GM04504 (cell line): ENCODE results near the gene GFPT1.
"Not testable (repeated sequence)": the region's sequence is repeated elsewhere in the genome, so short reads cannot be mapped to it uniquely, and the experiment has no call there.

Experiments used
- DNase-seq: peaks from one replicate; pipeline ENCODE4 v3.0.0-alpha.2; 2012; ENCODE audit warnings: low read depth

The GFPT1 gene

GRCh38 chr2:69383176-69383812, 3.7 kb downstream of the GFPT1 start:
- DNase-seq = no peak

GRCh38 chr2:69382547-69382946, 4.5 kb downstream of the GFPT1 start:
- no peak for DNase-seq

- no peak for DNase-seq
Observed at GRCh38 chr2:69381337-69381737, 5.7 kb downstream of the GFPT1 start.

GRCh38 chr2:69380072-69380917, 6.7 kb downstream of the GFPT1 start:
- no peak for DNase-seq

GRCh38 chr2:69376403-69376802, 10.6 kb downstream of the GFPT1 start:
- DNase-seq = no peak

- DNase-seq = no peak
Observed at GRCh38 chr2:69375494-69376353, 11.3 kb downstream of the GFPT1 start.

GRCh38 chr2:69372767-69373166, 14.3 kb downstream of the GFPT1 start:
- no peak for DNase-seq

- DNase-seq = no peak
Observed at GRCh38 chr2:69369802-69370201, 17.2 kb downstream of the GFPT1 start.

- DNase-seq = no peak
Observed at GRCh38 chr2:69368588-69368987, 18.4 kb downstream of the GFPT1 start.

GRCh38 chr2:69359371-69359770, 27.7 kb downstream of the GFPT1 start:
- no peak for DNase-seq

GRCh38 chr2:69358914-69359313, 28.1 kb downstream of the GFPT1 start:
- DNase-seq = no peak

GRCh38 chr2:69356471-69356870, 30.6 kb downstream of the GFPT1 start:
- no peak for DNase-seq

GRCh38 chr2:69354976-69355375, 32.1 kb downstream of the GFPT1 start:
- not testable (repeated sequence) for DNase-seq

- DNase-seq = no peak
Observed at GRCh38 chr2:69353360-69353759, 33.7 kb downstream of the GFPT1 start.

GRCh38 chr2:69348781-69349180, 38.2 kb downstream of the GFPT1 start:
- no peak for DNase-seq

GRCh38 chr2:69345434-69345833, 41.6 kb downstream of the GFPT1 start:
- DNase-seq = no peak

- no peak for DNase-seq
Observed at GRCh38 chr2:69344305-69344704, 42.7 kb downstream of the GFPT1 start.

- DNase-seq = peak; percentile 14
Observed at GRCh38 chr2:69340101-69340775, 46.8 kb downstream of the GFPT1 start.

- no peak for DNase-seq
Observed at GRCh38 chr2:69335311-69335710, 51.7 kb downstream of the GFPT1 start.

- no peak for DNase-seq
Observed at GRCh38 chr2:69333352-69333751, 53.7 kb downstream of the GFPT1 start.

- DNase-seq = no peak
Observed at GRCh38 chr2:69330781-69331180, 56.2 kb downstream of the GFPT1 start.

- DNase-seq = no peak
Observed at GRCh38 chr2:69322631-69323030, 64.4 kb downstream of the GFPT1 start.
